AG09309 (cell line): Measurements from ENCODE around the gene NLRC3.

ENCODE experiments used
- DNase-seq: peaks from one replicate; pipeline ENCODE4 v3.0.0-alpha.2; 2010; ENCODE audit warnings: low read depth
- H3K4me3 ChIP-seq: 2 replicates; pipeline ENCODE4 v1.5.1; 2011; ENCODE audit warnings: mild to moderate bottlenecking, low read depth, low read length, moderate library complexity; ENCODE audit not compliant: control insufficient read depth
- CTCF ChIP-seq: IDR thresholded peaks from 2 replicates; pipeline ENCODE4 v1.5.1; 2011; ENCODE audit warnings: mild to moderate bottlenecking, low read depth, low read length, inconsistent platforms; ENCODE audit not compliant: insufficient read depth, control insufficient read depth; ENCODE audit errors: missing control alignments

NLRC3 gene

GRCh38 chr16:3550851-3551847 is 26.1 kb downstream of the NLRC3 start:
- TF ChIP-seq CTCF, result no peak
- H3K4me3 ChIP-seq, result no peak overlapping the region
- DNase-seq, result no peak

GRCh38 chr16:3549906-3550305 is 27.3 kb downstream of the NLRC3 start:
- no peak for DNase-seq
- no peak overlapping the region for H3K4me3 ChIP-seq
- no peak for TF ChIP-seq CTCF

GRCh38 chr16:3548859-3549258 is 28.3 kb downstream of the NLRC3 start:
- H3K4me3 ChIP-seq, result no peak overlapping the region
- no peak for DNase-seq
- no peak for TF ChIP-seq CTCF

GRCh38 chr16:3548445-3548844 is 28.8 kb downstream of the NLRC3 start:
- DNase-seq, result no peak
- no peak for TF ChIP-seq CTCF
- H3K4me3 ChIP-seq, result no peak overlapping the region

GRCh38 chr16:3546986-3547682 is 30.1 kb downstream of the NLRC3 start:
- DNase-seq, result no peak

More at GRCh38 chr16:3546986-3547682, 30.1 kb downstream of the NLRC3 start:
- no peak overlapping the region for H3K4me3 ChIP-seq
- TF ChIP-seq CTCF, result no peak
